H9 (cell line): Measurements from ENCODE around the gene CD28. TPM values are rescaled to one million over a fixed set of nuclear protein-coding genes. Genes with fewer than 3 reads are reported as not detected.

Source experiments
- DNase-seq: peaks from one replicate; pipeline ENCODE4 v3.0.0-alpha.2; 2017
- H2AFZ ChIP-seq: one replicate; pipeline ENCODE4 v1.6.1; 2013; ENCODE audit warnings: mild to moderate bottlenecking, low read length, control low read depth, moderate library complexity
- H2AK5ac ChIP-seq: 2 replicates; pipeline ENCODE4 v1.6.1; 2013; ENCODE audit warnings: low read length, control low read depth, mixed read lengths; ENCODE audit not compliant: insufficient read length
- H2BK120ac ChIP-seq: one replicate; pipeline ENCODE4 v1.6.1; 2013; ENCODE audit warnings: low read depth, mild to moderate bottlenecking, low read length, control low read depth, inconsistent platforms; ENCODE audit not compliant: poor library complexity, severe bottlenecking
- H2BK12ac ChIP-seq: 2 replicates; pipeline ENCODE4 v1.6.1; 2013; ENCODE audit warnings: low read length, control low read depth, mixed read lengths, low read depth; ENCODE audit not compliant: insufficient read length
- H2BK15ac ChIP-seq: 2 replicates; pipeline ENCODE4 v1.6.1; 2013; ENCODE audit warnings: low read depth, low read length, control low read depth
- H2BK20ac ChIP-seq: one replicate; pipeline ENCODE4 v1.6.1; 2013; ENCODE audit warnings: low read depth, mild to moderate bottlenecking, low read length, control low read depth, inconsistent platforms; ENCODE audit not compliant: poor library complexity, severe bottlenecking
- H2BK5ac ChIP-seq: 2 replicates; pipeline ENCODE4 v1.6.1; 2013; ENCODE audit warnings: low read length, control low read depth, mixed read lengths; ENCODE audit not compliant: insufficient read length
- H3K14ac ChIP-seq: 2 replicates; pipeline ENCODE4 v1.6.1; 2013; ENCODE audit warnings: low read length, control low read depth; ENCODE audit not compliant: insufficient read depth
- H3K18ac ChIP-seq: 2 replicates; pipeline ENCODE4 v1.6.1; 2013; ENCODE audit warnings: low read depth, mild to moderate bottlenecking, mixed read lengths, low read length, control low read depth; ENCODE audit not compliant: insufficient read length
- H3K23ac ChIP-seq: 2 replicates; pipeline ENCODE4 v1.6.1; 2013; ENCODE audit warnings: low read length, control low read depth, mixed read lengths, low read depth; ENCODE audit not compliant: insufficient read length
- H3K23me2 ChIP-seq: 2 replicates; pipeline ENCODE4 v1.6.1; 2013; ENCODE audit warnings: low read depth, mild to moderate bottlenecking, mixed read lengths, low read length, control low read depth; ENCODE audit not compliant: insufficient read length, poor library complexity, severe bottlenecking
- H3K27ac ChIP-seq: 2 replicates; pipeline ENCODE4 v1.5.1; 2013; ENCODE audit warnings: low read length, control low read depth, mixed read lengths, low read depth; ENCODE audit not compliant: insufficient read length
- H3K27me3 ChIP-seq: 2 replicates; pipeline ENCODE4 v1.6.1; 2013; ENCODE audit warnings: low read length, control low read depth, inconsistent platforms; ENCODE audit not compliant: insufficient read depth
- H3K4ac ChIP-seq: 2 replicates; pipeline ENCODE4 v1.6.1; 2013; ENCODE audit warnings: low read depth, mild to moderate bottlenecking, control low read depth, inconsistent platforms, low read length, moderate library complexity
- H3K4me1 ChIP-seq: 2 replicates; pipeline ENCODE4 v1.6.1; 2013; ENCODE audit warnings: low read length, control low read depth, inconsistent platforms; ENCODE audit not compliant: insufficient read depth
- H3K4me2 ChIP-seq: 2 replicates; pipeline ENCODE4 v1.6.1; 2013; ENCODE audit warnings: low read length, control low read depth, mixed read lengths; ENCODE audit not compliant: insufficient read length, insufficient read depth
- H3K56ac ChIP-seq: 2 replicates; pipeline ENCODE4 v1.6.1; 2013; ENCODE audit warnings: low read depth, mild to moderate bottlenecking, mixed read lengths, low read length, control low read depth; ENCODE audit not compliant: insufficient read length
- H3K79me1 ChIP-seq: 2 replicates; pipeline ENCODE4 v1.6.1; 2013; ENCODE audit warnings: low read depth, mild to moderate bottlenecking, moderate library complexity, low read length, control low read depth, inconsistent platforms; ENCODE audit not compliant: insufficient read depth, poor library complexity, severe bottlenecking
- H3K79me2 ChIP-seq: 2 replicates; pipeline ENCODE4 v1.6.1; 2013; ENCODE audit warnings: low read length, control low read depth, inconsistent platforms; ENCODE audit not compliant: insufficient read depth
- H3K9ac ChIP-seq: 2 replicates; pipeline ENCODE4 v1.6.1; 2013; ENCODE audit warnings: low read length, control low read depth, mixed read lengths; ENCODE audit not compliant: insufficient read length; ENCODE audit errors: extremely low read depth
- H3K9me3 ChIP-seq: one replicate; pipeline ENCODE4 v1.6.1; 2013; ENCODE audit warnings: low read depth, low read length, inconsistent platforms; ENCODE audit not compliant: control insufficient read depth
- H3T11ph ChIP-seq: one replicate; pipeline ENCODE4 v1.6.1; 2013; ENCODE audit warnings: mild to moderate bottlenecking, low read length, control low read depth, inconsistent platforms
- H4K20me1 ChIP-seq: one replicate; pipeline ENCODE4 v1.6.1; 2013; ENCODE audit not compliant: control insufficient read depth, insufficient read length, insufficient read depth
- H4K5ac ChIP-seq: 2 replicates; pipeline ENCODE4 v1.6.1; 2013; ENCODE audit warnings: low read depth, mild to moderate bottlenecking, mixed read lengths, low read length, control low read depth; ENCODE audit not compliant: insufficient read length
- H4K8ac ChIP-seq: replicated peaks from 2 replicates; pipeline ENCODE4 v1.6.1; 2013; ENCODE audit warnings: low read length, control low read depth, mixed read lengths, low read depth; ENCODE audit not compliant: insufficient read length
- H4K91ac ChIP-seq: 2 replicates; pipeline ENCODE4 v1.6.1; 2013; ENCODE audit warnings: low read depth, mild to moderate bottlenecking, moderate library complexity, mixed read lengths, low read length, control low read depth; ENCODE audit not compliant: insufficient read length
- H3K27ac Mint-ChIP-seq, 3 experiments: 2 replicates in 2 of 3; 3 replicates in 1 of 3; pipeline ENCODE4 v1.8.0; 2020 to 2021; ENCODE audit warnings: mixed read lengths in 3 of 3, mild to moderate bottlenecking in 1 of 3, moderate library complexity in 1 of 3
- H3K27me3 Mint-ChIP-seq: 2 replicates; pipeline ENCODE4 v1.8.0; 2021; ENCODE audit warnings: low read depth, mild to moderate bottlenecking, moderate library complexity, mixed read lengths
- H3K36me3 Mint-ChIP-seq, 3 experiments: 2 replicates in 2 of 3; 3 replicates in 1 of 3; pipeline ENCODE4 v1.8.0; 2020 to 2021; ENCODE audit warnings: low read depth in 3 of 3, mixed read lengths in 3 of 3; ENCODE audit not compliant: insufficient read depth in 1 of 3
- H3K4me1 Mint-ChIP-seq, 2 experiments: 2 replicates each; pipeline ENCODE4 v1.8.0; 2020; ENCODE audit warnings: mixed read lengths in 2 of 2
- H3K4me3 Mint-ChIP-seq, 2 experiments: 2 replicates in 1 of 2; 3 replicates in 1 of 2; pipeline ENCODE4 v1.8.0; 2020 to 2021; ENCODE audit warnings: mild to moderate bottlenecking in 2 of 2, mixed read lengths in 2 of 2, moderate library complexity in 1 of 2
- H3K9me3 Mint-ChIP-seq, 2 experiments: 2 replicates in 1 of 2; 3 replicates in 1 of 2; pipeline ENCODE4 v1.8.0; 2020; ENCODE audit warnings: mild to moderate bottlenecking in 2 of 2, mixed read lengths in 2 of 2, moderate library complexity in 1 of 2
- CTCF ChIP-seq: fragments of 200-600 bp; sonication (generic); conservative IDR thresholded peaks from 3 replicates; pipeline ENCODE4 v1.8.0; 2021; ENCODE audit warnings: antibody characterized with exemption, mild to moderate bottlenecking
- WGBS: extraction: QIAGEN DNeasy Blood & Tissue Kit; methylation state at CpG from one replicate; pipeline ENCODE4 v1.1.7; 2013; ENCODE audit warnings: missing lambda C conversion rate, low lambda C conversion rate, mixed read lengths; ENCODE audit not compliant: insufficient read length; ENCODE audit errors: extremely low coverage; 5-methylcytosine and 5-hydroxymethylcytosine counted together
- total RNA-seq: library from RNA; stranded (reverse); gene quantifications from 2 replicates; pipeline ENCODE4 v1.2.1, GENCODE V29; 2021

CD28 gene
- total RNA-seq, 1 experiment from 2014 or later: not detected

- H3K18ac ChIP-seq: no peak overlapping the region
- H4K5ac ChIP-seq: no peak overlapping the region
- no peak overlapping the region for H2AFZ ChIP-seq
- no peak overlapping the region for H3K27ac Mint-ChIP-seq
- H3K4me2 ChIP-seq: no peak overlapping the region
- no peaks in the 10 kb centered on the region for H3K27me3 ChIP-seq
- H3K4me1 ChIP-seq: no peaks in the 10 kb centered on the region
- no peak overlapping the region for H3K4me3 Mint-ChIP-seq
- H3K79me1 ChIP-seq: no peaks in the 10 kb centered on the region
- H3K79me2 ChIP-seq: no peaks in the 10 kb centered on the region
- no peak overlapping the region for H3K23ac ChIP-seq
- DNase-seq: no peak
- H2BK120ac ChIP-seq: no peak overlapping the region
- H3K27me3 Mint-ChIP-seq: no peaks in the 10 kb centered on the region; the same call in 1 of the 2 replicates
- no peaks in the 10 kb centered on the region for H4K20me1 ChIP-seq
- no peaks in the 10 kb centered on the region for H3K9me3 ChIP-seq
- H3K4ac ChIP-seq: no peak overlapping the region
- no peaks in the 10 kb centered on the region for H3K23me2 ChIP-seq
- H2BK15ac ChIP-seq: no peak overlapping the region
- no peak for TF ChIP-seq CTCF
- H3K9me3 Mint-ChIP-seq: no peaks in the 10 kb centered on the region
- H3K14ac ChIP-seq: no peak overlapping the region
- H2BK12ac ChIP-seq: no peak overlapping the region
- no peaks in the 10 kb centered on the region for H3K36me3 Mint-ChIP-seq
- H3K27ac ChIP-seq: no peak overlapping the region
- H2BK5ac ChIP-seq: no peak overlapping the region
- H2AK5ac ChIP-seq: no peak overlapping the region
- no peak overlapping the region for H3T11ph ChIP-seq
- peaks cover 6 to 9% of the 10 kb centered on the region in 2 experiments for H3K4me1 Mint-ChIP-seq
- no peak overlapping the region for H4K91ac ChIP-seq
- no peak overlapping the region for H2BK20ac ChIP-seq
- WGBS: no CpG with 5 or more reads among the region's 2 CpGs
- no peak overlapping the region for H4K8ac ChIP-seq
- no peak overlapping the region for H3K9ac ChIP-seq
- no peak overlapping the region for H3K56ac ChIP-seq
Measured at GRCh38 chr2:203739351-203739750, 32.9 kb downstream of the CD28 start.
